Endodermal cell (in vitro differentiated cells): ENCODE results near the gene VPS54. TPM values are rescaled to one million over a fixed set of nuclear protein-coding genes. Genes with fewer than 3 reads are reported as not detected.
A peak's percentile ranks its signal among the peaks of the same experiment; 100 is the strongest.

Source experiments
- DNase-seq: peaks from one replicate; pipeline ENCODE4 v3.0.0-alpha.2; 2017
- H3K27ac ChIP-seq: 2 replicates; pipeline ENCODE4 v1.5.1; 2013; ENCODE audit warnings: mild to moderate bottlenecking, low read depth, low read length, moderate library complexity
- H3K27me3 ChIP-seq: 2 replicates; pipeline ENCODE4 v1.6.1; 2013; ENCODE audit warnings: mild to moderate bottlenecking, low read length, moderate library complexity; ENCODE audit not compliant: insufficient read depth, control insufficient read depth, poor library complexity, severe bottlenecking
- H3K36me3 ChIP-seq: 2 replicates; pipeline ENCODE4 v1.7.0; 2013; ENCODE audit warnings: mild to moderate bottlenecking, low read length, moderate library complexity; ENCODE audit not compliant: control insufficient read depth, insufficient read depth
- H3K4me1 ChIP-seq: one replicate; pipeline ENCODE4 v1.7.0; 2013; ENCODE audit warnings: low read length; ENCODE audit not compliant: control insufficient read depth, insufficient read depth
- H3K4me3 ChIP-seq: 2 replicates; pipeline ENCODE4 v1.5.1; 2013; ENCODE audit warnings: mild to moderate bottlenecking, low read length, moderate library complexity
- H3K9ac ChIP-seq: 2 replicates; pipeline ENCODE4 v1.6.1; 2013; ENCODE audit warnings: mild to moderate bottlenecking, low read length, moderate library complexity; ENCODE audit not compliant: poor library complexity, severe bottlenecking; ENCODE audit errors: extremely low read depth
- H3K9me3 ChIP-seq: 2 replicates; pipeline ENCODE4 v1.6.1; 2013; ENCODE audit warnings: mild to moderate bottlenecking, low read length, moderate library complexity; ENCODE audit not compliant: control insufficient read depth
- H3K27ac Mint-ChIP-seq: 2 replicates; pipeline ENCODE4 v1.8.0; 2020; ENCODE audit warnings: mixed read lengths
- H3K27me3 Mint-ChIP-seq: 2 replicates; pipeline ENCODE4 v1.8.0; 2021; ENCODE audit warnings: mild to moderate bottlenecking, mixed read lengths; ENCODE audit not compliant: insufficient read depth
- H3K36me3 Mint-ChIP-seq: 2 replicates; pipeline ENCODE4 v1.8.0; 2020; ENCODE audit warnings: low read depth, mixed read lengths
- H3K4me1 Mint-ChIP-seq: 2 replicates; pipeline ENCODE4 v1.8.0; 2020; ENCODE audit warnings: mixed read lengths
- H3K4me3 Mint-ChIP-seq: 2 replicates; pipeline ENCODE4 v1.8.0; 2020; ENCODE audit warnings: mild to moderate bottlenecking, moderate library complexity, mixed read lengths
- H3K9me3 Mint-ChIP-seq: 2 replicates; pipeline ENCODE4 v1.8.0; 2020; ENCODE audit warnings: mild to moderate bottlenecking, mixed read lengths
- WGBS, 2 experiments: methylation state at CpG; one replicate each; pipeline versions ENCODE4 v1.1.5 to v1.1.7; 2013; ENCODE audit warnings: missing lambda C conversion rate in 2 of 2, mixed read lengths in 1 of 2; ENCODE audit not compliant: insufficient coverage in 1 of 2, insufficient read length in 1 of 2; 5-methylcytosine and 5-hydroxymethylcytosine counted together
- long read RNA-seq, 4 experiments: library from polyadenylated mRNA in 2 of 4; library from RNA in 1 of 4; library from capped mRNA in 1 of 4; stranded (forward) in 3 of 4; unstranded in 1 of 4; transcript quantifications; one replicate each; pipeline ENCODE4 v2.0.0, GENCODE V29; 2020 to 2021; ENCODE audit warnings: inconsistent platforms in 1 of 4
- polyA plus RNA-seq, 2 experiments: library from polyadenylated mRNA; stranded (reverse); fragments of 50-300 nt; gene quantifications; one replicate each; pipeline ENCODE4 v1.2.3, GENCODE V29; 2013
- total RNA-seq, 2 donors: library from RNA; stranded (reverse); fragmentation: NEBNext Ultra II Directional in 1 of 2; extraction: Animal tissue kit (Norgen Biotek cat#: 25700) in 1 of 2; gene quantifications; 2 replicates in 1 of 2; 3 replicates in 1 of 2; pipeline ENCODE4 v1.2.1, GENCODE V29; 2021
- TF ChIP-seq, protein P1 (sequence below): fragments of 200-600 bp; sonication (generic); conservative IDR thresholded peaks from 2 replicates; pipeline ENCODE4 v1.5.0; 2021; ENCODE audit warnings: antibody characterized with exemption, mild to moderate bottlenecking

The VPS54 gene, protein sequence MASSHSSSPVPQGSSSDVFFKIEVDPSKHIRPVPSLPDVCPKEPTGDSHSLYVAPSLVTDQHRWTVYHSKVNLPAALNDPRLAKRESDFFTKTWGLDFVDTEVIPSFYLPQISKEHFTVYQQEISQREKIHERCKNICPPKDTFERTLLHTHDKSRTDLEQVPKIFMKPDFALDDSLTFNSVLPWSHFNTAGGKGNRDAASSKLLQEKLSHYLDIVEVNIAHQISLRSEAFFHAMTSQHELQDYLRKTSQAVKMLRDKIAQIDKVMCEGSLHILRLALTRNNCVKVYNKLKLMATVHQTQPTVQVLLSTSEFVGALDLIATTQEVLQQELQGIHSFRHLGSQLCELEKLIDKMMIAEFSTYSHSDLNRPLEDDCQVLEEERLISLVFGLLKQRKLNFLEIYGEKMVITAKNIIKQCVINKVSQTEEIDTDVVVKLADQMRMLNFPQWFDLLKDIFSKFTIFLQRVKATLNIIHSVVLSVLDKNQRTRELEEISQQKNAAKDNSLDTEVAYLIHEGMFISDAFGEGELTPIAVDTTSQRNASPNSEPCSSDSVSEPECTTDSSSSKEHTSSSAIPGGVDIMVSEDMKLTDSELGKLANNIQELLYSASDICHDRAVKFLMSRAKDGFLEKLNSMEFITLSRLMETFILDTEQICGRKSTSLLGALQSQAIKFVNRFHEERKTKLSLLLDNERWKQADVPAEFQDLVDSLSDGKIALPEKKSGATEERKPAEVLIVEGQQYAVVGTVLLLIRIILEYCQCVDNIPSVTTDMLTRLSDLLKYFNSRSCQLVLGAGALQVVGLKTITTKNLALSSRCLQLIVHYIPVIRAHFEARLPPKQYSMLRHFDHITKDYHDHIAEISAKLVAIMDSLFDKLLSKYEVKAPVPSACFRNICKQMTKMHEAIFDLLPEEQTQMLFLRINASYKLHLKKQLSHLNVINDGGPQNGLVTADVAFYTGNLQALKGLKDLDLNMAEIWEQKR
- total RNA-seq, result 10 to 100 TPM; 18.4 to 25.7 TPM
- 31.5 TPM for polyA plus RNA-seq (2013, experiment 1 of 2)
- 30.0 TPM for polyA plus RNA-seq (2013, experiment 2 of 2)
- long read RNA-seq, experiment 1, full-length matches to known transcripts, result 3 of 16 reads
- long read RNA-seq, experiment 1, partial matches to known transcripts, result 6 of 16 reads
- long read RNA-seq, experiment 1, other reads (novel, unspliced or antisense), result 7 of 16 reads
- long read RNA-seq, experiment 2, full-length matches to known transcripts, result 40 of 59 reads
- long read RNA-seq, experiment 2, partial matches to known transcripts, result 8 of 59 reads
- long read RNA-seq, experiment 2, other reads (novel, unspliced or antisense), result 11 of 59 reads
- long read RNA-seq, experiment 3, partial matches to known transcripts, result 7 of 12 reads
- long read RNA-seq, experiment 3, other reads (novel, unspliced or antisense), result 1 of 12 reads
- long read RNA-seq, experiment 4, partial matches to known transcripts, result 3 of 3 reads
- long read RNA-seq, experiment 4, other reads (novel, unspliced or antisense), result 0 of 3 reads

DNA sequence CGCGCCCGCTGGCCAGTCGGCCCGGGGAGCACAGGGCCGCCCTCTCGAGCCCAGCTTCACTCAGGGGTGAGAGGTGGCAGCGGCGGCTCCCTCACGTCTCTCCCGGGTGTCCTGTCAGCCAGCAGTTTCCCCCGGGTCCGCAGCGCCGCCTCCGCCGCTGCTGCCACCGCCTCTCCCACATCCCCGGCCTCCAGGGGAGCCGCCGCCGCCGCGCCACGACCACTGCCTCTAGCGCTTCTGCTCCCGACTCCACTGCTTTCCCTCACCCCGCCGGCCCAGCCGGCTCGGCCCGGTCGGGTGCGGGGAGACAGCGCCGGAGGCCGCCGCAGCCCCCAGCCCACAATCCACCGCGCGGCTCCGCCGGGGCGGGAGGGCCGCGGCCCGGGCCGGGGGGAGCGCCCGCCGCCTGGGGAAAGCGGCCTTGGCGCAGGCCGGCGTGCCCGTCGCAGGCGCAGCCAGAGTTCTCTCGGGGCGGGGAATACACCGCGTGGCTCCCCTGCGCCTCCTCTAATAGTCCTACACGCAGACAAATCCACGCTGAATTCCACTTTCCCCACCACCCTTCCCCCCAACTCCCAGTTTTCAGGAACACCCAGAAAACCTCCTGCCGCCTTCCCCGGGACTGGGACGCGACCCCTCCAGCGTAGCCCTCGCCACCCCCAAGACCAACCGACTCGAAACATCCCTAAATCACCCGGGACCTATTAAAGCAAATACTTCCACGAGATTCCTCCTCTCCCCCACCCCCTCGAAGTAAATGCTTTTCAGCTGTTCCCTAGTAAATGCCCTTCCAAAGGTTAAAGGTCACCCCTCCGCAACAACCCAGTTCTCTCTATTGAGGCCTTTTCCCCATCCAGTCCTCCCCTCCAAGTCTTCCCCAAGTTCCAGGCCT is at the start of gene VPS54:
Gene VPS54, minus strand, starts transcription at position 346 of the 892 bp plus-strand sequence. CDS start 35,429 bp downstream, outside the sequence.
- peak within 1 kb of the TSS; percentile 94 for H3K4me3 Mint-ChIP-seq
- H3K9ac ChIP-seq, result peak within 1 kb of the TSS; percentile 77
- TF ChIP-seq, protein P1, sequence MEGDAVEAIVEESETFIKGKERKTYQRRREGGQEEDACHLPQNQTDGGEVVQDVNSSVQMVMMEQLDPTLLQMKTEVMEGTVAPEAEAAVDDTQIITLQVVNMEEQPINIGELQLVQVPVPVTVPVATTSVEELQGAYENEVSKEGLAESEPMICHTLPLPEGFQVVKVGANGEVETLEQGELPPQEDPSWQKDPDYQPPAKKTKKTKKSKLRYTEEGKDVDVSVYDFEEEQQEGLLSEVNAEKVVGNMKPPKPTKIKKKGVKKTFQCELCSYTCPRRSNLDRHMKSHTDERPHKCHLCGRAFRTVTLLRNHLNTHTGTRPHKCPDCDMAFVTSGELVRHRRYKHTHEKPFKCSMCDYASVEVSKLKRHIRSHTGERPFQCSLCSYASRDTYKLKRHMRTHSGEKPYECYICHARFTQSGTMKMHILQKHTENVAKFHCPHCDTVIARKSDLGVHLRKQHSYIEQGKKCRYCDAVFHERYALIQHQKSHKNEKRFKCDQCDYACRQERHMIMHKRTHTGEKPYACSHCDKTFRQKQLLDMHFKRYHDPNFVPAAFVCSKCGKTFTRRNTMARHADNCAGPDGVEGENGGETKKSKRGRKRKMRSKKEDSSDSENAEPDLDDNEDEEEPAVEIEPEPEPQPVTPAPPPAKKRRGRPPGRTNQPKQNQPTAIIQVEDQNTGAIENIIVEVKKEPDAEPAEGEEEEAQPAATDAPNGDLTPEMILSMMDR, result no peak
- peak within 1 kb of the TSS; percentile 89 for H3K27ac ChIP-seq
- H3K27me3 ChIP-seq, result no peaks in the 10 kb centered on the region
- H3K27ac Mint-ChIP-seq, result peak within 1 kb of the TSS; percentile 87
- no peaks in the 10 kb centered on the region for H3K9me3 ChIP-seq
- no peaks in the 10 kb centered on the region for H3K36me3 Mint-ChIP-seq
- WGBS, 2 experiments, result 4 to 11% methylated on average over 7 to 77 of the region's 77 CpGs
- H3K4me3 ChIP-seq, result peak within 1 kb of the TSS; percentile 99
- peak; percentile 89 for DNase-seq
- H3K4me1 ChIP-seq, result peaks cover 5% of the 10 kb centered on the region
- no peaks in the 10 kb centered on the region for H3K9me3 Mint-ChIP-seq
- H3K36me3 ChIP-seq, result no peaks in the 10 kb centered on the region
- peaks cover 28% of the 10 kb centered on the region for H3K4me1 Mint-ChIP-seq
- H3K27me3 Mint-ChIP-seq, result no peaks in the 10 kb centered on the region

DNA sequence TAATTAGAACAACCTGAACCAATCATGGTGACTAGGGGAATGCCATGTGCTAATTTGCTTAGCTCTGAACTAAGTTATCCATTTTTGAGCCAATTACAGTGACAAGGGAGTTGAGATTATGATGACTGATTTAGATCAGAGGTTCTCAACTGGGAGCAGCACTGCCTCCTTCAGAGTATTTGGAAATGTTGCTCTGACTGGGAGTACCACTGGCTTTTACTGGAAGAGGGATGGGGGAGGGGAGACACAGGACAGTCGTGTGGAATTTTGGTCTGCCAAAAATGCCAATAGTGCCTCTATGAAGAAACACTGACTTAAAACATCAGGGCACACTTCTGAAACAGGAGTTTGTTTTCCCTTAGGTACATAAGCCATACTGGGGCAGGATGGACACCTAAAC is 48.1 kb upstream of the VPS54 start:
- H3K36me3 ChIP-seq, result no peaks in the 10 kb centered on the region
- no peak overlapping the region for H3K4me3 Mint-ChIP-seq
- H3K27ac ChIP-seq, result no peak overlapping the region
- no peaks in the 10 kb centered on the region for H3K36me3 Mint-ChIP-seq
- H3K27ac Mint-ChIP-seq, result peak overlapping the region; percentile 28
- H3K27me3 ChIP-seq, result no peaks in the 10 kb centered on the region
- no peaks in the 10 kb centered on the region for H3K27me3 Mint-ChIP-seq
- peaks cover 50% of the 10 kb centered on the region for H3K4me1 Mint-ChIP-seq
- no peak overlapping the region for H3K4me3 ChIP-seq
- no peak overlapping the region for H3K9ac ChIP-seq
- no peaks in the 10 kb centered on the region for H3K9me3 ChIP-seq
- H3K9me3 Mint-ChIP-seq, result no peaks in the 10 kb centered on the region
- TF ChIP-seq, protein P1, result peak; percentile 38
- H3K4me1 ChIP-seq, result peaks cover 11% of the 10 kb centered on the region
- WGBS, 2 experiments, result 40 to 47% methylated on average over 1 of the region's 1 CpG
- no peak for DNase-seq
